H1 (cell line): ENCODE measurements around the gene PPEF2. TPM values are rescaled to one million over a fixed set of nuclear protein-coding genes. Genes with fewer than 3 reads are reported as not detected.

Experiments
- CTCF ChIA-PET: fragments of 300-600 bp; sonication (Branson Sonifier 250); formaldehyde crosslinking; loops from one replicate; lab custom pipeline; 2021; ENCODE audit not compliant: partially characterized antibody; lab: Charles Lee
- POLR2A ChIA-PET: fragments of 300-600 bp; sonication (Branson Sonifier 250); formaldehyde crosslinking; loops from one replicate; lab custom pipeline; 2021; ENCODE audit warnings: inconsistent platforms; ENCODE audit not compliant: partially characterized antibody; lab: Charles Lee
- DNase-seq, 2 experiments: peaks; one replicate each; pipeline versions ENCODE4 v3.0.0 to v3.0.0-alpha.2; 2010 to 2022; ENCODE audit warnings: low spot score in 2 of 2, low read depth in 1 of 2, mixed read lengths in 1 of 2
- FAIRE-seq: peaks from 2 replicates; lab custom pipeline; 2011; peaks lifted over from hg19 to GRCh38; lab: Jason Lieb, UNC
- H2AFZ ChIP-seq: 2 replicates; pipeline ENCODE4 v1.8.1; 2012; ENCODE audit warnings: low read length, inconsistent platforms
- H2AK5ac ChIP-seq: 2 replicates; pipeline ENCODE4 v1.6.1; 2013; ENCODE audit warnings: low read depth, low read length
- H2BK120ac ChIP-seq: replicated peaks from 2 replicates; pipeline ENCODE3; 2013; ENCODE audit warnings: low read depth, low read length, inconsistent platforms
- H2BK12ac ChIP-seq: 2 replicates; pipeline ENCODE4 v1.6.1; 2013; ENCODE audit warnings: low read depth, low read length
- H2BK15ac ChIP-seq: 2 replicates; pipeline ENCODE4 v1.6.1; 2013; ENCODE audit warnings: low read length
- H2BK20ac ChIP-seq: 2 replicates; pipeline ENCODE4 v1.6.1; 2013; ENCODE audit warnings: low read length
- H2BK5ac ChIP-seq: 2 replicates; pipeline ENCODE4 v1.6.1; 2013; ENCODE audit warnings: low read depth, low read length
- H3K14ac ChIP-seq: 2 replicates; pipeline ENCODE4 v1.6.1; 2013; ENCODE audit warnings: inconsistent platforms; ENCODE audit not compliant: insufficient read length
- H3K18ac ChIP-seq: 2 replicates; pipeline ENCODE4 v1.6.1; 2013; ENCODE audit warnings: low read length; ENCODE audit errors: extremely low read depth
- H3K23ac ChIP-seq: 2 replicates; pipeline ENCODE4 v1.6.1; 2013; ENCODE audit warnings: inconsistent platforms; ENCODE audit not compliant: insufficient read length
- H3K23me2 ChIP-seq: 2 replicates; pipeline ENCODE4 v1.6.1; 2013; ENCODE audit warnings: low read depth, low read length
- H3K27ac ChIP-seq: 2 replicates; pipeline ENCODE4 v1.6.1; 2011; ENCODE audit warnings: low read depth, low read length, inconsistent platforms
- H3K27me3 ChIP-seq, 4 experiments: replicated peaks in 1 of 4; 1 replicate in 1 of 4; 2 replicates in 3 of 4; pipeline versions ENCODE4 v1.6.1 to v1.8.1; 2011 to 2013; ENCODE audit warnings: low read length in 3 of 4, mild to moderate bottlenecking in 3 of 4, inconsistent platforms in 2 of 4, mixed read lengths in 2 of 4, moderate library complexity in 1 of 4; ENCODE audit not compliant: control insufficient read depth in 3 of 4, insufficient read depth in 3 of 4; ENCODE audit errors: extremely low read depth in 1 of 4
- H3K36me3 ChIP-seq, 4 experiments: 2 replicates each; pipeline versions ENCODE4 v1.6.1 to v1.8.1; 2011 to 2013; ENCODE audit warnings: mild to moderate bottlenecking in 4 of 4, low read length in 3 of 4, moderate library complexity in 2 of 4, control low read depth in 1 of 4, inconsistent platforms in 1 of 4; ENCODE audit not compliant: insufficient read depth in 4 of 4, control insufficient read depth in 2 of 4
- H3K4ac ChIP-seq: replicated peaks from 2 replicates; pipeline ENCODE3; 2013; ENCODE audit warnings: low read length, low read depth, mixed read lengths, inconsistent platforms; ENCODE audit not compliant: insufficient read length
- H3K4me1 ChIP-seq, 4 experiments: replicated peaks in 1 of 4; 1 replicate in 1 of 4; 2 replicates in 3 of 4; pipeline versions ENCODE4 v1.6.1 to v1.8.1; 2011 to 2013; ENCODE audit warnings: low read length in 3 of 4, inconsistent platforms in 2 of 4, mixed read lengths in 1 of 4; ENCODE audit not compliant: insufficient read depth in 4 of 4, control insufficient read depth in 3 of 4
- H3K4me2 ChIP-seq, 2 experiments: 2 replicates each; pipeline versions ENCODE4 v1.6.1 to v1.8.1; 2011 to 2013; ENCODE audit warnings: low read depth in 2 of 2, low read length in 2 of 2, control low read depth in 1 of 2, inconsistent platforms in 1 of 2, mild to moderate bottlenecking in 1 of 2; ENCODE audit not compliant: insufficient read depth in 1 of 2
- H3K4me3 ChIP-seq, 4 experiments: fragments of 200-600, 300-600 bp in 1 of 4; sonication (generic), shearing (Covaris generic), sonication (Bioruptor Twin) in 1 of 4; 2 replicates each; pipeline versions ENCODE4 v1.5.1 to v1.8.1; 2011 to 2016; ENCODE audit warnings: low read length in 4 of 4, low read depth in 3 of 4, control low read depth in 2 of 4, inconsistent platforms in 2 of 4, mild to moderate bottlenecking in 2 of 4, mixed read lengths in 1 of 4, moderate library complexity in 1 of 4; ENCODE audit not compliant: insufficient read depth in 2 of 4; ENCODE audit errors: extremely low read depth in 1 of 4
- H3K56ac ChIP-seq: replicated peaks from 2 replicates; pipeline ENCODE3; 2013; ENCODE audit warnings: low read depth, mild to moderate bottlenecking, mixed read lengths, low read length, inconsistent platforms; ENCODE audit not compliant: insufficient read length
- H3K79me1 ChIP-seq: 2 replicates; pipeline ENCODE4 v1.6.1; 2013; ENCODE audit warnings: low read depth, low read length, control low read depth
- H3K79me2 ChIP-seq, 2 experiments: 2 replicates each; pipeline versions ENCODE4 v1.6.1 to v1.8.1; 2012 to 2013; ENCODE audit warnings: low read length in 2 of 2, mild to moderate bottlenecking in 2 of 2, inconsistent platforms in 1 of 2; ENCODE audit not compliant: insufficient read depth in 2 of 2, control insufficient read depth in 1 of 2
- H3K9ac ChIP-seq, 4 experiments: replicated peaks in 1 of 4; 1 replicate in 1 of 4; 2 replicates in 3 of 4; pipeline versions ENCODE4 v1.6.1 to v1.8.1; 2011 to 2013; ENCODE audit warnings: low read depth in 3 of 4, low read length in 3 of 4, control low read depth in 2 of 4, mild to moderate bottlenecking in 2 of 4, moderate library complexity in 2 of 4, inconsistent platforms in 1 of 4; ENCODE audit errors: extremely low read depth in 1 of 4
- H3K9me3 ChIP-seq, 2 experiments: 2 replicates each; pipeline versions ENCODE4 v1.6.1 to v1.8.1; 2012 to 2013; ENCODE audit warnings: mild to moderate bottlenecking in 2 of 2, moderate library complexity in 2 of 2, control low read depth in 1 of 2, inconsistent platforms in 1 of 2, low read depth in 1 of 2, low read length in 1 of 2, mixed read lengths in 1 of 2; ENCODE audit not compliant: insufficient read depth in 2 of 2
- H4K20me1 ChIP-seq, 2 experiments: replicated peaks in 1 of 2; 2 replicates each; pipeline versions ENCODE3 to v1.8.1; 2011 to 2013; ENCODE audit warnings: inconsistent platforms in 2 of 2, low read length in 2 of 2, mild to moderate bottlenecking in 1 of 2; ENCODE audit not compliant: insufficient read depth in 2 of 2, control insufficient read depth in 1 of 2
- H4K5ac ChIP-seq: 2 replicates; pipeline ENCODE4 v1.6.1; 2013; ENCODE audit warnings: low read length, low read depth, mixed read lengths, inconsistent platforms; ENCODE audit not compliant: insufficient read length
- H4K8ac ChIP-seq: 2 replicates; pipeline ENCODE4 v1.8.0; 2013; ENCODE audit warnings: mild to moderate bottlenecking, moderate library complexity, low read length, inconsistent platforms; ENCODE audit not compliant: insufficient read depth; ENCODE audit errors: extremely low read depth
- H4K91ac ChIP-seq: replicated peaks from 2 replicates; pipeline ENCODE3; 2013; ENCODE audit warnings: low read length, mixed read lengths, inconsistent platforms; ENCODE audit not compliant: insufficient read length
- ATF3 ChIP-seq: IDR thresholded peaks from 2 replicates; pipeline ENCODE4 v1.6.1; 2011; ENCODE audit warnings: low read depth, mild to moderate bottlenecking, low read length; ENCODE audit not compliant: insufficient read depth
- CHD2 ChIP-seq: IDR thresholded peaks from 2 replicates; pipeline ENCODE4 v1.6.1; 2012; ENCODE audit warnings: low read length, improper control_type of control experiment
- E2F6 ChIP-seq: IDR thresholded peaks from 2 replicates; pipeline ENCODE4 v1.6.1; 2012; ENCODE audit warnings: inconsistent platforms
- KDM4A ChIP-seq: IDR thresholded peaks from one replicate; pipeline ENCODE4 v1.7.1; 2012; ENCODE audit warnings: low read depth, mild to moderate bottlenecking, moderate library complexity, low read length, inconsistent platforms; ENCODE audit not compliant: severe bottlenecking
- KDM5A ChIP-seq: fragments of 200-600 bp; IDR thresholded peaks from 2 replicates; pipeline ENCODE4 v1.7.1; 2012; ENCODE audit warnings: mild to moderate bottlenecking, low read length, inconsistent platforms, mixed read lengths
- RAD21 ChIP-seq, 2 experiments: IDR thresholded peaks in 1 of 2; conservative IDR thresholded peaks in 1 of 2; 2 replicates each; pipeline ENCODE4 v1.6.1; 2011; ENCODE audit warnings: low read depth in 2 of 2, low read length in 2 of 2, improper control_type of control experiment in 1 of 2, inconsistent platforms in 1 of 2, mild to moderate bottlenecking in 1 of 2, moderate library complexity in 1 of 2
- SIN3A ChIP-seq, 2 experiments: IDR thresholded peaks in 1 of 2; conservative IDR thresholded peaks in 1 of 2; 2 replicates each; pipeline ENCODE4 v1.6.1; 2011 to 2012; ENCODE audit warnings: low read length in 2 of 2, improper control_type of control experiment in 1 of 2, low read depth in 1 of 2, mild to moderate bottlenecking in 1 of 2
- SP1 ChIP-seq: IDR thresholded peaks from 2 replicates; pipeline ENCODE4 v1.6.1; 2011; ENCODE audit warnings: low read depth, low read length
- SRF ChIP-seq: IDR thresholded peaks from 2 replicates; pipeline ENCODE4 v1.6.1; 2011; ENCODE audit warnings: mild to moderate bottlenecking, low read depth, low read length, moderate library complexity
- WGBS, 2 experiments: shearing (Covaris generic) in 1 of 2; methylation state at CpG; one replicate each; pipeline versions ENCODE4 v1.1.6 to v1.1.7; 2013 to 2015; ENCODE audit warnings: low lambda C conversion rate in 2 of 2, mixed read lengths in 2 of 2, inconsistent platforms in 1 of 2, low coverage in 1 of 2, missing lambda C conversion rate in 1 of 2; ENCODE audit not compliant: insufficient replicate concordance in 2 of 2, insufficient coverage in 1 of 2, insufficient read length in 1 of 2; ENCODE audit errors: extremely low coverage in 1 of 2, missing lambda C conversion rate in 1 of 2; 5-methylcytosine and 5-hydroxymethylcytosine counted together
- polyA plus RNA-seq, 7 experiments: library from polyadenylated mRNA; depleted of rRNA in 3 of 7; stranded (reverse) in 5 of 7; unstranded in 2 of 7; fragments of >200 nt in 5 of 7; fragments of 200-250 nt in 2 of 7; gene quantifications; 1 replicate in 5 of 7; 2 replicates in 1 of 7; 4 replicates in 1 of 7; pipeline versions ENCODE4 v1.2.1 to v1.2.3, GENCODE V29; 2011 to 2013; ENCODE audit warnings: missing spikeins in 2 of 7, mixed read lengths in 2 of 7
- total RNA-seq: library from RNA; stranded (reverse); fragmentation: NEBNext Ultra II Directional; extraction: Animal tissue kit (Norgen Biotek cat#: 25700); gene quantifications from 2 replicates; pipeline ENCODE4 v1.2.1, GENCODE V29; 2021

The PPEF2 gene
- total and polyA plus RNA-seq, 2 of the 8 experiments (the other 6 are each of a cell fraction or from before 2014, with no cell fraction given), result not detected

- Histone ChIP-seq H3K18ac (peak within 1 kb of the TSS; percentile 24), H2BK15ac (peak within 1 kb of the TSS; percentile 19; the same call in 1 of the 2 replicates), H2AK5ac (no peak within 1 kb of the TSS), H3K27me3 (peaks cover 0 to 3% (median 0%) of the 10 kb centered on the region in 4 experiments; a peak in 1 of 7 replicates), H3K56ac (peak within 1 kb of the TSS; percentile 18), H4K20me1 (peaks cover 0 to 3% of the 10 kb centered on the region in 2 experiments), H3K23me2 (peaks cover 8% of the 10 kb centered on the region; the same call in 1 of the 2 replicates), H4K91ac (no peak within 1 kb of the TSS), H2BK120ac (no peak within 1 kb of the TSS), H4K8ac (peak within 1 kb of the TSS; percentile 82), H3K27ac (no peak within 1 kb of the TSS), H3K79me1 (no peaks in the 10 kb centered on the region), H2BK5ac (peak within 1 kb of the TSS; percentile 38; the same call in 1 of the 2 replicates), H3K4me1 (peaks cover 0 to 3% (median under 1%) of the 10 kb centered on the region in 4 experiments; a peak in 2 of 7 replicates), H4K5ac (peak within 1 kb of the TSS; percentile 37), H3K14ac (no peak within 1 kb of the TSS), H3K4ac (no peak within 1 kb of the TSS), H3K9ac (peak within 1 kb of the TSS; percentile 48 to 79 (median 62)), H3K4me3 (peak within 1 kb of the TSS; percentile 69 to 85 (median 74)), H3K79me2 (no peaks in the 10 kb centered on the region), H2AFZ (peak within 1 kb of the TSS; percentile 97), H2BK12ac (peak within 1 kb of the TSS; percentile 62; the same call in 1 of the 2 replicates), H3K23ac (no peak within 1 kb of the TSS), H3K9me3 (no peaks in the 10 kb centered on the region), H2BK20ac (no peak within 1 kb of the TSS), H3K36me3 (peaks cover 0 to 7% (median 0%) of the 10 kb centered on the region in 4 experiments; a peak in 1 of 8 replicates), H3K4me2 (peak within 1 kb of the TSS; percentile 82 to 89)
- FAIRE-seq (no peak), DNase-seq (peak; percentile 75 to 92)
- ChIA-PET CTCF (interaction anchor here (0.6 to 8.8 kb wide), 10 partner anchors 8 to 147 kb away, joined by 3 to 73 read pairs (median 6); no protein-coding TSS in a partner anchor), POLR2A (interaction anchor here (0.8 to 2.2 kb wide), 10 partner anchors 9 to 208 kb away, joined by 3 to 9 read pairs (median 6); partner anchors contain the start of gene NUP54)
- 6% methylated on average over 43 of the region's 66 CpGs; no CpG with 5 or more reads in 1 of the 2 experiments for WGBS, 2 experiments
- TF ChIP-seq SP1 (0 out of 2 replicates have a peak, but pooled peaks have one; percentile 34), CHD2 (no peak), RAD21 (IDR thresholded peaks at IDR 0.05 in 1 of 2, conservative IDR thresholded peaks at IDR 0.05 in 1 of 2; ENCODE audit: low read depth in 2 of 2, low read length in 2 of 2) (peak; percentile 30 to 48; a peak in 3 of 4 replicates), SIN3A (conservative IDR thresholded peaks at IDR 0.05 in 1 of 2, IDR thresholded peaks at IDR 0.05 in 1 of 2; ENCODE audit: low read depth in 1 of 2, low read length in 2 of 2) (peak in 1 of 2 experiments; percentile 68; a peak in 2 of 4 replicates), E2F6 (0 out of 2 replicates have a peak, but pooled peaks have one; percentile 31), ATF3 (no peak), KDM4A (peak; percentile 73), KDM5A (no peak), SRF (0 out of 2 replicates have a peak, but pooled peaks have one; percentile 20)
Observed at GRCh38 chr4:75940692-75941253, 38.5 kb upstream of the PPEF2 start, which contains the start of gene NAAA. Gene NAAA, minus strand, starts transcription at chr4:75941013. Its CDS starts 64 bp downstream, at chr4:75940949.
